H9 (cell line): ENCODE data around the gene APOA4. TPM values are rescaled to one million over a fixed set of nuclear protein-coding genes. Genes with fewer than 3 reads are reported as not detected.

ENCODE experiments used
- DNase-seq: peaks from one replicate; pipeline ENCODE4 v3.0.0-alpha.2; 2017
- H2AFZ ChIP-seq: one replicate; pipeline ENCODE4 v1.6.1; 2013; ENCODE audit warnings: mild to moderate bottlenecking, low read length, control low read depth, moderate library complexity
- H2AK5ac ChIP-seq: 2 replicates; pipeline ENCODE4 v1.6.1; 2013; ENCODE audit warnings: low read length, control low read depth, mixed read lengths; ENCODE audit not compliant: insufficient read length
- H2BK120ac ChIP-seq: one replicate; pipeline ENCODE4 v1.6.1; 2013; ENCODE audit warnings: low read depth, mild to moderate bottlenecking, low read length, control low read depth, inconsistent platforms; ENCODE audit not compliant: poor library complexity, severe bottlenecking
- H2BK12ac ChIP-seq: 2 replicates; pipeline ENCODE4 v1.6.1; 2013; ENCODE audit warnings: low read length, control low read depth, mixed read lengths, low read depth; ENCODE audit not compliant: insufficient read length
- H2BK15ac ChIP-seq: 2 replicates; pipeline ENCODE4 v1.6.1; 2013; ENCODE audit warnings: low read depth, low read length, control low read depth
- H2BK20ac ChIP-seq: one replicate; pipeline ENCODE4 v1.6.1; 2013; ENCODE audit warnings: low read depth, mild to moderate bottlenecking, low read length, control low read depth, inconsistent platforms; ENCODE audit not compliant: poor library complexity, severe bottlenecking
- H2BK5ac ChIP-seq: 2 replicates; pipeline ENCODE4 v1.6.1; 2013; ENCODE audit warnings: low read length, control low read depth, mixed read lengths; ENCODE audit not compliant: insufficient read length
- H3K14ac ChIP-seq: 2 replicates; pipeline ENCODE4 v1.6.1; 2013; ENCODE audit warnings: low read length, control low read depth; ENCODE audit not compliant: insufficient read depth
- H3K18ac ChIP-seq: 2 replicates; pipeline ENCODE4 v1.6.1; 2013; ENCODE audit warnings: low read depth, mild to moderate bottlenecking, mixed read lengths, low read length, control low read depth; ENCODE audit not compliant: insufficient read length
- H3K23ac ChIP-seq: 2 replicates; pipeline ENCODE4 v1.6.1; 2013; ENCODE audit warnings: low read length, control low read depth, mixed read lengths, low read depth; ENCODE audit not compliant: insufficient read length
- H3K23me2 ChIP-seq: 2 replicates; pipeline ENCODE4 v1.6.1; 2013; ENCODE audit warnings: low read depth, mild to moderate bottlenecking, mixed read lengths, low read length, control low read depth; ENCODE audit not compliant: insufficient read length, poor library complexity, severe bottlenecking
- H3K27ac ChIP-seq: 2 replicates; pipeline ENCODE4 v1.5.1; 2013; ENCODE audit warnings: low read length, control low read depth, mixed read lengths, low read depth; ENCODE audit not compliant: insufficient read length
- H3K27me3 ChIP-seq: 2 replicates; pipeline ENCODE4 v1.6.1; 2013; ENCODE audit warnings: low read length, control low read depth, inconsistent platforms; ENCODE audit not compliant: insufficient read depth
- H3K4ac ChIP-seq: 2 replicates; pipeline ENCODE4 v1.6.1; 2013; ENCODE audit warnings: low read depth, mild to moderate bottlenecking, control low read depth, inconsistent platforms, low read length, moderate library complexity
- H3K4me1 ChIP-seq: 2 replicates; pipeline ENCODE4 v1.6.1; 2013; ENCODE audit warnings: low read length, control low read depth, inconsistent platforms; ENCODE audit not compliant: insufficient read depth
- H3K4me2 ChIP-seq: 2 replicates; pipeline ENCODE4 v1.6.1; 2013; ENCODE audit warnings: low read length, control low read depth, mixed read lengths; ENCODE audit not compliant: insufficient read length, insufficient read depth
- H3K56ac ChIP-seq: 2 replicates; pipeline ENCODE4 v1.6.1; 2013; ENCODE audit warnings: low read depth, mild to moderate bottlenecking, mixed read lengths, low read length, control low read depth; ENCODE audit not compliant: insufficient read length
- H3K79me1 ChIP-seq: 2 replicates; pipeline ENCODE4 v1.6.1; 2013; ENCODE audit warnings: low read depth, mild to moderate bottlenecking, moderate library complexity, low read length, control low read depth, inconsistent platforms; ENCODE audit not compliant: insufficient read depth, poor library complexity, severe bottlenecking
- H3K79me2 ChIP-seq: 2 replicates; pipeline ENCODE4 v1.6.1; 2013; ENCODE audit warnings: low read length, control low read depth, inconsistent platforms; ENCODE audit not compliant: insufficient read depth
- H3K9ac ChIP-seq: 2 replicates; pipeline ENCODE4 v1.6.1; 2013; ENCODE audit warnings: low read length, control low read depth, mixed read lengths; ENCODE audit not compliant: insufficient read length; ENCODE audit errors: extremely low read depth
- H3K9me3 ChIP-seq: one replicate; pipeline ENCODE4 v1.6.1; 2013; ENCODE audit warnings: low read depth, low read length, inconsistent platforms; ENCODE audit not compliant: control insufficient read depth
- H3T11ph ChIP-seq: one replicate; pipeline ENCODE4 v1.6.1; 2013; ENCODE audit warnings: mild to moderate bottlenecking, low read length, control low read depth, inconsistent platforms
- H4K20me1 ChIP-seq: one replicate; pipeline ENCODE4 v1.6.1; 2013; ENCODE audit not compliant: control insufficient read depth, insufficient read length, insufficient read depth
- H4K5ac ChIP-seq: 2 replicates; pipeline ENCODE4 v1.6.1; 2013; ENCODE audit warnings: low read depth, mild to moderate bottlenecking, mixed read lengths, low read length, control low read depth; ENCODE audit not compliant: insufficient read length
- H4K8ac ChIP-seq: replicated peaks from 2 replicates; pipeline ENCODE4 v1.6.1; 2013; ENCODE audit warnings: low read length, control low read depth, mixed read lengths, low read depth; ENCODE audit not compliant: insufficient read length
- H4K91ac ChIP-seq: 2 replicates; pipeline ENCODE4 v1.6.1; 2013; ENCODE audit warnings: low read depth, mild to moderate bottlenecking, moderate library complexity, mixed read lengths, low read length, control low read depth; ENCODE audit not compliant: insufficient read length
- H3K27ac Mint-ChIP-seq, 3 experiments: 2 replicates in 2 of 3; 3 replicates in 1 of 3; pipeline ENCODE4 v1.8.0; 2020 to 2021; ENCODE audit warnings: mixed read lengths in 3 of 3, mild to moderate bottlenecking in 1 of 3, moderate library complexity in 1 of 3
- H3K27me3 Mint-ChIP-seq: 2 replicates; pipeline ENCODE4 v1.8.0; 2021; ENCODE audit warnings: low read depth, mild to moderate bottlenecking, moderate library complexity, mixed read lengths
- H3K36me3 Mint-ChIP-seq, 3 experiments: 2 replicates in 2 of 3; 3 replicates in 1 of 3; pipeline ENCODE4 v1.8.0; 2020 to 2021; ENCODE audit warnings: low read depth in 3 of 3, mixed read lengths in 3 of 3; ENCODE audit not compliant: insufficient read depth in 1 of 3
- H3K4me1 Mint-ChIP-seq, 2 experiments: 2 replicates each; pipeline ENCODE4 v1.8.0; 2020; ENCODE audit warnings: mixed read lengths in 2 of 2
- H3K4me3 Mint-ChIP-seq, 2 experiments: 2 replicates in 1 of 2; 3 replicates in 1 of 2; pipeline ENCODE4 v1.8.0; 2020 to 2021; ENCODE audit warnings: mild to moderate bottlenecking in 2 of 2, mixed read lengths in 2 of 2, moderate library complexity in 1 of 2
- H3K9me3 Mint-ChIP-seq, 2 experiments: 2 replicates in 1 of 2; 3 replicates in 1 of 2; pipeline ENCODE4 v1.8.0; 2020; ENCODE audit warnings: mild to moderate bottlenecking in 2 of 2, mixed read lengths in 2 of 2, moderate library complexity in 1 of 2
- CTCF ChIP-seq: fragments of 200-600 bp; sonication (generic); conservative IDR thresholded peaks from 3 replicates; pipeline ENCODE4 v1.8.0; 2021; ENCODE audit warnings: antibody characterized with exemption, mild to moderate bottlenecking
- WGBS: extraction: QIAGEN DNeasy Blood & Tissue Kit; methylation state at CpG from one replicate; pipeline ENCODE4 v1.1.7; 2013; ENCODE audit warnings: missing lambda C conversion rate, low lambda C conversion rate, mixed read lengths; ENCODE audit not compliant: insufficient read length; ENCODE audit errors: extremely low coverage; 5-methylcytosine and 5-hydroxymethylcytosine counted together
- total RNA-seq: library from RNA; stranded (reverse); gene quantifications from 2 replicates; pipeline ENCODE4 v1.2.1, GENCODE V29; 2021

The APOA4 gene
- total RNA-seq, 1 experiment from 2014 or later, result not detected

GRCh38 chr11:116814502-116814901 lies 8.6 kb downstream of the APOA4 start:
- Histone ChIP-seq H3K27me3 (no peaks in the 10 kb centered on the region), H3K14ac (no peak overlapping the region), H3K79me2 (no peaks in the 10 kb centered on the region), H2BK15ac (no peak overlapping the region), H4K5ac (no peak overlapping the region), H3K4me2 (no peak overlapping the region), H2BK12ac (no peak overlapping the region), H2BK20ac (no peak overlapping the region), H3K9me3 (no peaks in the 10 kb centered on the region), H2AFZ (no peak overlapping the region), H2BK120ac (no peak overlapping the region), H3T11ph (no peak overlapping the region), H4K91ac (no peak overlapping the region), H3K18ac (no peak overlapping the region), H3K4ac (no peak overlapping the region), H3K23me2 (peaks cover 4% of the 10 kb centered on the region), H3K27ac (no peak overlapping the region), H3K56ac (no peak overlapping the region), H2BK5ac (no peak overlapping the region), H4K8ac (no peak overlapping the region), H3K79me1 (no peaks in the 10 kb centered on the region), H4K20me1 (no peaks in the 10 kb centered on the region), H3K4me1 (no peaks in the 10 kb centered on the region), H2AK5ac (no peak overlapping the region), H3K9ac (no peak overlapping the region), H3K23ac (no peak overlapping the region)
- WGBS, result no CpG with 5 or more reads among the region's 6 CpGs
- Mint-ChIP-seq H3K36me3 (no peaks in the 10 kb centered on the region), H3K9me3 (no peaks in the 10 kb centered on the region), H3K4me1 (no peaks in the 10 kb centered on the region), H3K4me3 (no peak overlapping the region), H3K27ac (no peak overlapping the region), H3K27me3 (peaks cover 9% of the 10 kb centered on the region)
- no peak for TF ChIP-seq CTCF
- no peak for DNase-seq
